Rectal smooth muscle tissue (tissue), 1 donor: ENCODE data around the gene ZNF780A.
A peak's percentile ranks its signal among the peaks of the same experiment; 100 is the strongest.
"Not testable (repeated sequence)": the region's sequence is repeated elsewhere in the genome, so short reads cannot be mapped to it uniquely, and the experiment has no call there.

Experiments
- H3K27ac ChIP-seq: one replicate; pipeline ENCODE4 v1.7.0; 2013; ENCODE audit warnings: low read depth, low read length, inconsistent platforms
- H3K27me3 ChIP-seq: one replicate; pipeline ENCODE4 v1.7.0; 2013; ENCODE audit warnings: low read length; ENCODE audit not compliant: control insufficient read depth, insufficient read depth
- H3K36me3 ChIP-seq: one replicate; pipeline ENCODE4 v1.7.0; 2013; ENCODE audit warnings: low read length; ENCODE audit not compliant: control insufficient read depth, insufficient read depth
- H3K4me1 ChIP-seq: one replicate; pipeline ENCODE4 v1.7.0; 2013; ENCODE audit warnings: low read length; ENCODE audit not compliant: control insufficient read depth, insufficient read depth
- H3K4me3 ChIP-seq: one replicate; pipeline ENCODE4 v1.7.0; 2013; ENCODE audit warnings: low read length
- H3K9ac ChIP-seq: one replicate; pipeline ENCODE4 v1.7.0; 2013; ENCODE audit warnings: low read length

Gene ZNF780A

GRCh38 chr19:40078377-40078776 lies 12.4 kb downstream of the ZNF780A start:
- H3K27me3 ChIP-seq = no peaks in the 10 kb centered on the region
- H3K27ac ChIP-seq = no peak overlapping the region
- no peak overlapping the region for H3K9ac ChIP-seq
- no peaks in the 10 kb centered on the region for H3K4me1 ChIP-seq
- peaks cover 32% of the 10 kb centered on the region for H3K36me3 ChIP-seq
- no peak overlapping the region for H3K4me3 ChIP-seq

DNA sequence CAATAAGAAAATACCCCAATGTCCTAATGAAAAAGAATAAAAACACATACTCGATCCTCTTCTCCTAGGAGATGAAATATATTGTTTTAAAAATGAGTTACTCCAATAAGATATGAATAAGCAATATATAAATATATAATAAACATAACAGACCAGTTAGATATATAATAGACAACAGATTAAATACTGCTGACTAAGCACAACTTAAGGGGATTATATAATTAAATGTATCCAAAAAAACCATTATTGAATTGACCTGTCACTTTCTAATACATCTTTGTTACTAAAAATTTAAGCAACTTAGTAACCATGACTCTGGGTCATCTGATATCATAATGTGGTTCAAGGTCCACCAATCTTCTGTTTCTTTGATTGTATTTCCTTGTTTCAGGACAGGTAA lies 20.7 kb downstream of the ZNF780A start:
- Histone ChIP-seq H3K4me3 (no peak overlapping the region), H3K27me3 (no peaks in the 10 kb centered on the region), H3K27ac (no peak overlapping the region), H3K36me3 (peaks cover 12% of the 10 kb centered on the region), H3K9ac (no peak overlapping the region), H3K4me1 (no peaks in the 10 kb centered on the region)

DNA sequence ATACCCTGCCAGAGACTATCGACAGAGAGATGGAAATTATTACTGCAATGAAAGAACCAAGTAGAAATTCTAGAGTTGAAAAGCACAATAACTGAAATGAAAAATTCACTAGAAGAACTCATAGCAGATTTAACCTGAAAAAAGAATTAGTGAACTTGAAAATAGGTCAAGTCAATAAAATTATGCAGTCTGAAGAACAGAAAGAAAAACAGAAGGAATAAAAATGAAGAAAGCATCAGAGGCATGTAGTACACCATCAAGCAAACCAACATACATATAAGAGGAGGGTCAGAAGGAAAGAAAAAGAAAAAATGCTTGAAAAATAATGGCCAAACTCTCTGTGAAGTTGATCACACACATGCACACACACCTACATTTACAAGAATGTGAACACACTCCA lies 31.1 kb downstream of the ZNF780A start:
- Histone ChIP-seq H3K36me3 (no peaks in the 10 kb centered on the region), H3K4me1 (peaks cover 2% of the 10 kb centered on the region), H3K27ac (no peak overlapping the region), H3K4me3 (no peak overlapping the region), H3K27me3 (no peaks in the 10 kb centered on the region), H3K9ac (no peak overlapping the region)

DNA sequence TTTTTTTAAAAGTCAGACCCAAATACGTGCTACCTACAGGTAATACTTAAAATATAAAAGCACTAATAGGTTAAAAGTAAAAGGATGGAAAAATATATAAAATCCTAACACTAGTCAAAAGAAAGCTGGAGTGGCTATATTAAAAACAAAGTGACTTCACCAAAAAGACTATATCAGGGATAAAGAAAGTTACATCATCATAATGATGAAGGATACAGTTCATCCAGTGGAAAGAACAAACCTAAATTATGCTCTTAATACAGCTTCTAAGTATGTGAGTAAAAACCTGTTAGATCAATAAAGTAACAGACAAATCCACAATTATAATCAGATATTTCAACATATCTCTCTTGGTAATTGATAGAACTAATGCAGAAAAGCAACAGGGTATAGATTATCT lies 33.6 kb downstream of the ZNF780A start:
- no peak overlapping the region for H3K9ac ChIP-seq
- H3K27ac ChIP-seq = no peak overlapping the region
- no peak overlapping the region for H3K4me3 ChIP-seq

DNA sequence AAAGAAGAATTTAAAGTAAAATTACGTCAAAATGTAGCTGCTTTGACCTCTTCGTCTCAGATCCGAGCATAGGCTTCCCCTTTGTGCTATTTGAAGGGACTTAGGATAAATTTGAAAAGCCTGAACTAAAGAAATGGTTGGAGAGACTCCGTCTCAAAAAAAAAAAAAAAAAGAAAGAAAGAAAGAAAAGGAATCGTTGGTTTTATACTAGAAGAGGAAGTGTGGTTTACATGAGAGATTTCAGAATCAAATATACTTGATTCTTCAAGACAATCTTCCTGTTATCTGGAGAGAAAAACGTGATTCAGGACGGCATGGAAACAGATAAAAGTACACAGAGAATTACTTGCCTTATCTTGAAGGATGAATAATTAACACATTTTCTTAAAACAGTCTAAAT lies 34.2 kb downstream of the ZNF780A start:
- no peaks in the 10 kb centered on the region for H3K36me3 ChIP-seq
- no peaks in the 10 kb centered on the region for H3K27me3 ChIP-seq
- peaks cover 2% of the 10 kb centered on the region for H3K4me1 ChIP-seq
- H3K4me3 ChIP-seq = peak overlapping the region; percentile 86
- H3K9ac ChIP-seq = no peak overlapping the region
- H3K27ac ChIP-seq = no peak overlapping the region

More for the DNA sequence above, 33.6 kb downstream of the ZNF780A start:
- Histone ChIP-seq H3K27me3 (no peaks in the 10 kb centered on the region), H3K4me1 (peaks cover 2% of the 10 kb centered on the region), H3K36me3 (no peaks in the 10 kb centered on the region)

- Histone ChIP-seq H3K9ac (peak within 1 kb of the TSS; percentile 16), H3K4me1 (peaks cover 2% of the 10 kb centered on the region), H3K27ac (peak within 1 kb of the TSS; percentile 27), H3K36me3 (no peaks in the 10 kb centered on the region), H3K27me3 (no peaks in the 10 kb centered on the region), H3K4me3 (peak within 1 kb of the TSS; percentile 86)
These were observed 34.8 kb downstream of the ZNF780A start, which contains the start of gene ZNF780B for GRCh38 chr19:40055832-40056504. Gene ZNF780B, minus strand, starts transcription at chr19:40056231. Its CDS starts 5,899 bp downstream, at chr19:40050332.

- no peak overlapping the region for H3K27ac ChIP-seq
- H3K4me1 ChIP-seq = peaks cover 2% of the 10 kb centered on the region
These were observed 35.7 kb downstream of the ZNF780A start for GRCh38 chr19:40055049-40055448.

GRCh38 chr19:40054632-40055031 lies 36.1 kb downstream of the ZNF780A start:
- Histone ChIP-seq H3K4me1 (peaks cover 2% of the 10 kb centered on the region), H3K27ac (no peak overlapping the region), H3K4me3 (no peak overlapping the region), H3K27me3 (no peaks in the 10 kb centered on the region), H3K36me3 (peaks cover 5% of the 10 kb centered on the region), H3K9ac (no peak overlapping the region)

More at GRCh38 chr19:40055049-40055448, 35.7 kb downstream of the ZNF780A start:
- H3K36me3 ChIP-seq = peaks cover 4% of the 10 kb centered on the region
- H3K9ac ChIP-seq = no peak overlapping the region
- H3K27me3 ChIP-seq = no peaks in the 10 kb centered on the region
- peak overlapping the region; percentile 86 for H3K4me3 ChIP-seq

DNA sequence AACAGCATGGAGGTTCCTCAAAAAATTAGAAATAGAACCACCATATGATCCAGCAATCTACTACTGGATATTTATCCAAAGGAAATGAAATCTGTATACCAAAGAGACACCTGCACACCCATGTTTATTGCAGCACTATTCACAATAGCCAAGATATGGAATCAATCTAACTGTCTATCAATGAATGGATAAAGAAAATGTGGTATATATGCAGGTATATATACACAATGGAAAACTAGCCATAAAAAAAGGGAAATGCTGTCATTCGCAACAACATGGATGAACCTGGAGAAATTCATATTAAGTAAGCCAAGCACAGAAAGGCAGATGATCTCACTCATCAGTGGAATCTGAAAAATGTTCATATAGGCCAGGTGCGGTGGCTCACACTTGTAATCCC lies 37.3 kb downstream of the ZNF780A start:
- Histone ChIP-seq H3K4me3 (no peak overlapping the region), H3K9ac (no peak overlapping the region), H3K27me3 (no peaks in the 10 kb centered on the region), H3K4me1 (peaks cover 2% of the 10 kb centered on the region), H3K27ac (no peak overlapping the region), H3K36me3 (peaks cover 10% of the 10 kb centered on the region)

DNA sequence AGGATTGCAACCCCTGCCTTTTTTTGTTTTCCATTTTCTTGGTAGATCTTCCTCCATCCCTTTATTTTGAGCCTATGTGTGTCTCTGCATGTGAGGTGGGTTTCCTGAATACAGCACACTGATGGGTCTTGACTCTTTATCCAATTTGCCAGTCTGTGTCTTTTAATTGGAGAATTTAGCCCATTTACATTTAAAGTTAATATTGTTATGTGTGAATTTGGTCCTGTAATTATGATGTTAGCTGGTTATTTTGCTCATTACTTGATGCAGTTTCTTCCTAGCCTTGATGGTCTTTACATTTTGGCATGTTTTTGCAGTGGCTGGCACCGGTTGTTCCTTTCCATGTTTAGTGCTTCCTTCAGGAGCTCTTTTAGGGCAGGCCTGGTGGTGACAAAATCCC lies 49.0 kb downstream of the ZNF780A start:
- H3K4me3 ChIP-seq, H3K4me1 ChIP-seq, H3K27ac ChIP-seq, H3K9ac ChIP-seq, H3K27me3 ChIP-seq: not testable (repeated sequence)
- H3K36me3 ChIP-seq = peaks cover 19% of the 10 kb centered on the region

DNA sequence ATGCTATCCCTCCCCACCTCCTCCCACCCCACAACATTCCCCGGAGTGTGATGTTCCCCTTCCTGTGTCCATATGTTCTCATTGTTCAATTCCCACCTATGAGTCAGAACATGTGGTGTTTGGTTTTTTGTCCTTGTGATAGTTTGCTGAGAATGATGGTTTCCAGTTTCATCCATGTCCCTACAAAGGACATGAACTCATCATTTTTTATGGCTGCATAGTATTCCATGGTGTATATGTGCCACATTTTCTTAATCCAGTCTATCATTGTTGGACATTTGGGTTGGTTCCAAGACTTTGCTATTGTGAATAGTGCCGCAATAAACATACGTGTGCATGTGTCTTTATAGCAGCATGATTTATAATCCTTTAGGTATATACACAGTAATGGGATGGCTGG lies 52.7 kb downstream of the ZNF780A start:
- H3K27ac ChIP-seq, H3K27me3 ChIP-seq, H3K36me3 ChIP-seq, H3K4me3 ChIP-seq, H3K9ac ChIP-seq, H3K4me1 ChIP-seq: not testable (repeated sequence)

DNA sequence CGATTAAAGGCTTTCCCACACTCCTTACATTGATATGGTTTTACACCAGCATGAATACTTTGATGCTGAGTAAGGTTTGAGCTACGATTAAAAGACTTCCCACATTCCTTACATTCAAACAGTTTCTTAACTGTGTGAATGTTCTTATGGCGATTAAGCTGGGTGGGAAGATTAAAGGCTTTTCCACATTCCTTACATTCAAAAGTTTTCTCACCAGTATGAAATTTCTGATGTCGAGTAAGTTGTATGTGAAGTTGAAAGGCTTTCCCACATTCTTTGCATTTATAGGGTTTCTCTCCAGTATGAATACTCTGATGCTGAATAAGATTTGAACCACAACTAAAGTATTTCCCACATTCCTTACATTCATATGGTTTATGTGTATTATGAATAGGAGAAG lies 54.7 kb downstream of the ZNF780A start:
- Histone ChIP-seq H3K27me3 (no peaks in the 10 kb centered on the region), H3K27ac (no peak overlapping the region), H3K36me3 (peaks cover 4% of the 10 kb centered on the region), H3K9ac (no peak overlapping the region), H3K4me3 (no peak overlapping the region), H3K4me1 (no peaks in the 10 kb centered on the region)

- Histone ChIP-seq H3K27me3 (no peaks in the 10 kb centered on the region), H3K4me3 (no peak overlapping the region), H3K36me3 (peaks cover 4% of the 10 kb centered on the region), H3K9ac (no peak overlapping the region), H3K4me1 (no peaks in the 10 kb centered on the region), H3K27ac (no peak overlapping the region)
These were observed 56.7 kb downstream of the ZNF780A start for GRCh38 chr19:40033989-40034560.
